Right lung (tissue), 10 donors: ENCODE data around the gene KCNE4. TPM values are rescaled to one million over a fixed set of nuclear protein-coding genes. Genes with fewer than 3 reads are reported as not detected.

Experiments used
- DNase-seq, 2 donors: peaks; one replicate each; pipeline ENCODE4 v3.0.0-alpha.2; 2013
- long read RNA-seq, 8 donors: transcript quantifications; one replicate each; lab custom pipeline, GENCODE V29; 2026
- polyA plus RNA-seq, 5 donors: library from polyadenylated mRNA; unstranded; fragments of 120-200 nt; gene quantifications; one replicate each; pipeline versions ENCODE4 v1.2.1 to v1.2.3, GENCODE V29; 2013; ENCODE audit warnings: inconsistent platforms in 1 of 5, low replicate concordance in 1 of 5; ENCODE audit not compliant: insufficient read length in 5 of 5, insufficient read depth in 1 of 5

Gene KCNE4
- 1 to 10 TPM; 3.7 to 5.3 (median 4.8) TPM for polyA plus RNA-seq
- long read RNA-seq, donor 1, partial matches to known transcripts: 0 of 1 reads
- long read RNA-seq, donor 1, other reads (novel, unspliced or antisense): 0 of 1 reads
- long read RNA-seq, donor 2: 0 reads
- long read RNA-seq, donor 3: 0 reads
- long read RNA-seq, donor 4, partial matches to known transcripts: 0 of 1 reads
- long read RNA-seq, donor 4, other reads (novel, unspliced or antisense): 0 of 1 reads
- long read RNA-seq, donor 5, partial matches to known transcripts: 0 of 1 reads
- long read RNA-seq, donor 5, other reads (novel, unspliced or antisense): 0 of 1 reads
- long read RNA-seq, donor 6, partial matches to known transcripts: 0 of 1 reads
- long read RNA-seq, donor 6, other reads (novel, unspliced or antisense): 0 of 1 reads
- long read RNA-seq, donor 7: 0 reads
- long read RNA-seq, donor 8, partial matches to known transcripts: 0 of 1 reads
- long read RNA-seq, donor 8, other reads (novel, unspliced or antisense): 0 of 1 reads

- peak; percentile 72 to 73 for DNase-seq
Measured at GRCh38 chr2:223051693-223052289, at the start of gene KCNE4. KCNE4 (plus strand) TSS chr2:223052190; CDS start chr2:223052831, 641 bp downstream.

DNA sequence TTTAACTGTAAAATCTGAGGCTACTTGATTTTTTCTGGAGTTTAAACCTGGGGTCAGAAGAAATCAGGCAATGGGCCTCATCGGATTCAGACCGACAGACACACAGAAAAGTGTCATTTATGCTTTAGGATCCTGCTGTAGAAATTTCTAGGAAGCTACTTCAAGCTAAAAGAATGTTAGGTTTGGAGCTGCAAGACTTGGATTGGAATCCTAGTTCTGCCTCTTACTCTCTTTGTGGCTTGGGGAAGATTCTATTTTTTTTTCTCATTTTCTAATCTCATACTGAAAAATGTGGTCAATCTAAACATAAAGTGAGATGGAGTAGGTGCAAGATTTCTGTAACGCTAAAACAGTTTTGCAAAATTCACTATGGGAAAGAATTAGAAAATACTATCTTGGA is 48.8 kb upstream of the KCNE4 start:
- DNase-seq: no peak

DNA sequence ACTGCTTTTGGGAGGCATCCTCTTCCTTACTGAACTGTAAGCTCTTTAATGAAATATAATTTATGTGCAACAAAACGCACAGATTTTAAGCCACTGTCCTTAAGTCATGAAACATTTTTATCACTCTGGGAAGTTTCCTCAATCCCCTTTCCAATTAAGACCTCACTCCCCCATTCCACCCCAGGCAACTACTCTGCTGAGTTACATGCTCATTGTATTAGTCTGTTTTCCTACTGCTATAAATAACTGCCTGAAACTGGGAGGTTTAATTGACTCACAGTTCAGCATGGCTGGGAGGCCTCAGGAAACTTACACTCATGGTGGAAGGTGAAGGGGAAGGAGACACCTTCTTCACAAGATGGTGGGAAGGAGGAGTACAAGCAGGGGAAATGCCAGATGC is 46.5 kb upstream of the KCNE4 start:
- no peak for DNase-seq

- DNase-seq: no peak
Measured at GRCh38 chr2:223007531-223007930, 44.5 kb upstream of the KCNE4 start.

- no peak for DNase-seq
Measured at GRCh38 chr2:223008162-223008561, 43.8 kb upstream of the KCNE4 start.

DNA sequence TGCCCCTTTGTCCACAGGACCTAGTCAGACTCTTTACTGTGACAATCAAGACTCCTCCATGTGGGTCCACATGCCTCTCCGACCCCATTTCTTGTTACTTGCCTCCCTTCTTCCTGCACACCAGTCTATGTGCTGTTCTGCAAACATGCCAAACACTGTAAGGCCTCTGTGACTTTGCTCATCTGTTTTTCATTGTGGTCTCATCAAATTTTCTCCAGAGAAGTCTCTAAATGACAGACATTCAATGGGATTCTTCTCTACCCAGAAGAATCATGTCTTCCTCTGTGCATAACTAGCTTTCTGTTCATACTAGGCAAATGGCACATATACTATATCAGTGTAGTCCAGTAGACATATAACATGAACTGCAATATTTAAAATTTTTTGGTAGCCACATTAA is 43.0 kb upstream of the KCNE4 start:
- DNase-seq: no peak

GRCh38 chr2:223010641-223011040 is 41.3 kb upstream of the KCNE4 start:
- DNase-seq: no peak

DNA sequence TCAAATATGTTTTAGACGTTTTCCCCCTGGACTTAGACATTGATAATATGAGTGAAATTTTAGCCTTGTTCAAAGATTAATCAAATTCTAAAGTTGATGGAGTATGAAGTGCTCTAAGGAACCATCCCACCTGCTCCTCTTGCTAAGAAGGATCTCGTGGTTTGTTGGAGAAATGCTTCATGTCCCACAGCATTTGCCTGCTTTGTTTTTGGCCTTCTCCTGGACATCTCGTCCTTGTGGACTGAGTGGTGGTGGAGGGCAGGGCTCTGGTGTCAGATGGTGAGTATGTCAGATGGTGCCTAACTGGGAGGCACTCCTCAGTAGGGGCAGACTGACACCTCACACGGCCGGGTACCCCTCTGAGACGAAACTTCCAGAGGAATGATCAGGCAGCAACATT is 39.7 kb upstream of the KCNE4 start:
- no peak for DNase-seq

GRCh38 chr2:223019390-223019930 is 32.5 kb upstream of the KCNE4 start:
- no peak for DNase-seq

GRCh38 chr2:223019987-223020717 is 31.8 kb upstream of the KCNE4 start:
- DNase-seq: no peak

DNA sequence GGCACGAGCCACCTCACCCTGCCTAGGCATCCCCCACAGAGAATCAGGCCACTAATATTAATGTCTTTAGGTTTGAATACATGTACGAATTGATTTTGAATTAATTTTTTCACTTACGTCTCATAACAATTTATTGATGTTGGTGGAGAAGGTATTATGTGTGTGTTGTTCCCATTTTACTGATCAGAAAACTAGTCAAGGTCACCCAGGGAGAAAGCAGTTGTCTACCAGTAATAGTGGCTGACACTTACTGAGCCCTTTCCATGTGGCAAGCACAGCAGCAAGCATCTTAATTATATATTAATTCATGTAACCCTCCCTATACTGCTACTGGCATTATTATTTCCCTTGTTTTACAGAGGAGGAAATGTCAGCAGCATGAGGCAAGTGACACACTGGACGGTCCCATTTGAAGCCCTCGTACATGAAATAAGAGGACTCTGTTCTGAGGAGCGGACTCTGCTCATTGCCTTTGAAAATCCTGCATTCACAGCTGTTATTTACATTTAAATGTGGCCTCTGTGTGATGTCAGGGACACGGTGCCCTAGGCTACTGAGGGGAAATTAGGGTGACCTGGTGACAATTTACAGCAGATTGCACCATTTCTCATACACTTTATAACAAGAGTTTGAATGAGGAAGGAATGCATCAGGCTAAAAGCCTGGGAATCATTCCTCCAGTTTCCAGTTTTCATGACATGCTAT is 30.9 kb upstream of the KCNE4 start:
- DNase-seq: no peak

GRCh38 chr2:223026357-223027110 is 25.5 kb upstream of the KCNE4 start:
- DNase-seq: no peak

DNA sequence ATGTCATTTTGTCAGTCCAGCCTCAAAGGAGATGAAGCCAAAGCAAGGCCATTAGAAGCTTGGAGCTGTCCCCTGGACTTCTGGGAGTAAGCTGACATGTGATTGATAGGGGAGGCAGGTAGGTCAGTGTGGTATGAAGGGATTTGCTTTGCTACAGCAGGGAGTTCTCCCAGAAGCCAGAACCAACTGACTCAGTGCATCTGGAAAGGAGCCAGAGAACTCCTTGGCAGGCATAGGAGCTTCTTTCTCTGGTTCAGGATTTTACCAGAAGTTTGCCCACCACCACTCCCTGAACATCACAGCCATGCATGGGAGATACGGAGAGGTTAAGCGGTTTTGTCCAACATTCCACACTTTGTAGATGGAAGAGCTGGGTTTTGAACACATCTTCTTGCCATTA is 24.5 kb upstream of the KCNE4 start:
- DNase-seq: no peak

DNA sequence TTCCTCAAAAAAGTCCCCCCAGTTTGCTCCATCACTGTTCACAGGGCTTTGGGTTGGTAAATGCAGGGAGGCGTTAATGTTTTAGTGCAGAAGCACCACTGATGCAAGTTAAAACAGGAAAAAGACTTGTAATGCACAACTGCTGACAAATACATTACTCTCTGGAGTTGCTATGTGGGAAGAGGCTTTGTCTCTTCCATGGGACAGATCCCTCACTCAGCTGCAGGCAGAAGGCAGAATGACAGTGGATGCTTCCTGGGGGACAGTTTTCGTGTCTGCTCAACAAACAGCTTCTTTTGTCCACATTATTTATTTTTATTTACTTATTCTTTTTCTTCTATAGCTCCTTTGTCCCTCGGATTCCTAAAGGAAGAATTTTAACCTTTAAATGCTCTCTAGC is 22.7 kb upstream of the KCNE4 start:
- DNase-seq: no peak

- no peak for DNase-seq
Measured at GRCh38 chr2:223032187-223033142, 19.5 kb upstream of the KCNE4 start.

DNA sequence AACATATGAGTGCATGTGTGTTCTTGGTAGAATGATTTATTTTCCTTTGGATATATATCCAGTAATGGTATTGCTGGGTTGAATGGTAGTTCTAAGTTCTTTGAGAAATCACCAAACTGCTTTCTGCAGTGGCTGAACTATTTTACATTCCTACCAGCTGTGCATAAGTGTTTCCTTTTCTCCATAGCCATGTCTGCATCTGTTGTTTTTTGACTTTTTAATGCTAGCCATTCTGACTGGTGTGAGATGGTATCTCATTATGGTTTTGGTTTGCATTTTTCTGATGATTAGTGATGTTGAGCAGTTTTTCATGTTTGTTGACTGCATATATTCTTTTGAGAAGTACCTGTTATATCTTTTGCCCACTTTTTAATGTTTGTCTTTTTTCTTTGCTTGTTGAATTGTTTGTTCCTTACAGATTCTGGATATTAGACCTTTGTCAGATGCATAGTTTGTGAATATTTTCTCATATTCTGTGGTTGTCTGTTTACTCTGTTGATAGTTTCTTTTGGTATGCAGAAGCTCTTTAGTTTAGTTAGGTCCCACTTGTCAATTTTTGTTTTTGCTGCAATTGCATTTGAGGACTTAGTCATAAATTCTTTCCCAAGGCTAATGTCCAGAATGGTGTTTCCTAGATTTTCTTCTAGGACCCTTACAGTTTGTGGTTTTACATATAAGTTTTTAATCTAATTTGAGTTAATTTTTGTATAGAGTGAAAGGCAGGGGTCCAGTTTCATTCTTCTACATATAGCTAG is 17.6 kb upstream of the KCNE4 start:
- no peak for DNase-seq

DNA sequence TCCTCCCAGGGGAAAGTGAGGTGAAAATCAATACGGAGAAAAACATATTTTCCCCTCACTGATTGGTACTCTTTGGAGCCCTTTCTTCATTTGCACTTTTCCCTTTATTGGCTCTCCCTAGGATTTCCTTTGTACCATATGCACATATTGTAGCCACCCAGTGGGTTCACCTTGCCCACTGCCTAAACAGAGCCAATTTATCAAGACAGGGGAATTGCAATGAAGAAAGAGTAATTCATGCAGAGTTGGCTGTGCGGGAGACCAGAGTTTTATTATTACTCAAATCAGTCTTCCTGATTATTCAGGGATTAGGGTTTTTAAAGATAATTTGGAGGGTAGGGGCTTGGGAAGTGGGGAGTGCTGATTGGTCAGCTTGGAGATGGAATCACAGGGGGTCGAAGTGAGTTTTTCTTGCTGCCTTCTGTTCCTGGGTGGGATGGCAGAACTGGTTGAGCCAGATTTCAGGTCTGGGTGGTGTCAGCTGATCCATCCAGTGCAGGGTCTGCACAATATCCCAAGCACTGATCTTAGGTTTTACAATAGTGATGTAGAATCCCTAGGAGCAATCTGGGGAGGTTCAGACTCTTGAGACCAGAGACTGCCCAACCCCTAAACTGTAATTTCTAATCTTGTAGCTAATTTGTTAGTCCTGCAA is 15.1 kb upstream of the KCNE4 start:
- DNase-seq: no peak

DNA sequence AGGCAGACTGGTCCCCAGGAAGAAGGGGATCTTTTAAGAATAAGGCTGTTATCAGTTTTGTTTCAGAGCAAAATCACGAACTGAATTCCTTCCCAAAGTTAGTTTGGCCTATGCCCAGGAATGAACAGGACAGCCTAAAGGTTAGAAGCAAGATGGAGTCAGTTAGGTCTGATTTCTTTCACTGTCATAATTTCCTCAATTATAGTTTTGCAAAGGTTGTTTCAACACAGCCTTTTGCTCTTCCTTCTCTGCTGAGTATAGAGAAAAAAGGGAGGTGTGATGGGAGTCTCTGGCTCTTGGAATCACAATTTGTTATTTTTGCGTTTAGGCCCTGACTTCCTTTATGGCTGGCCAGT is 14.6 kb upstream of the KCNE4 start:
- no peak for DNase-seq
